Suppressor macrophage (primary cell): ENCODE data around the gene LIN54.
"Not testable (repeated sequence)": the region's sequence is repeated elsewhere in the genome, so short reads cannot be mapped to it uniquely, and the experiment has no call there.

Experiments used
- DNase-seq, 4 experiments: peaks; one replicate each; pipeline ENCODE4 v3.0.0-alpha.2; 2020 to 2022

Gene LIN54

GRCh38 chr4:83012200-83012686 lies 1.6 kb upstream of the LIN54 start:
- DNase-seq: peak; percentile 45 to 64 (median 51)

GRCh38 chr4:83011689-83012199 lies 1.1 kb upstream of the LIN54 start:
- DNase-seq: peak in 1 of 4 experiments; percentile 38

- peak in 1 of 4 experiments; percentile 31 for DNase-seq
These were observed 507 bp downstream of the LIN54 start for GRCh38 chr4:83010111-83010521.

- peak in 1 of 4 experiments; percentile 40 for DNase-seq
These were observed 1.1 kb downstream of the LIN54 start for GRCh38 chr4:83009529-83009928.

- DNase-seq: not testable (repeated sequence)
These were observed 7.4 kb downstream of the LIN54 start for GRCh38 chr4:83003044-83003791.

- DNase-seq: no peak
These were observed 8.3 kb downstream of the LIN54 start for GRCh38 chr4:83002329-83002728.

GRCh38 chr4:82998898-82999297 lies 11.7 kb downstream of the LIN54 start:
- peak in 1 of 4 experiments; percentile 17 for DNase-seq

GRCh38 chr4:82994834-82995233 lies 15.8 kb downstream of the LIN54 start:
- no peak for DNase-seq

- DNase-seq: no peak
These were observed 20.8 kb downstream of the LIN54 start for GRCh38 chr4:82989575-82990429.

- DNase-seq: no peak
These were observed 22.2 kb downstream of the LIN54 start for GRCh38 chr4:82988323-82988832.

- DNase-seq: not testable (repeated sequence)
These were observed 23.1 kb downstream of the LIN54 start for GRCh38 chr4:82987519-82987918.

GRCh38 chr4:82984459-82984858 lies 26.2 kb downstream of the LIN54 start:
- DNase-seq: peak in 2 of 4 experiments; percentile 4 to 18

GRCh38 chr4:82983444-82983843 lies 27.2 kb downstream of the LIN54 start:
- DNase-seq: no peak

- DNase-seq: no peak
These were observed 29.5 kb downstream of the LIN54 start for GRCh38 chr4:82981138-82981537.

GRCh38 chr4:82975792-82976191 lies 34.8 kb downstream of the LIN54 start:
- DNase-seq: no peak

GRCh38 chr4:82969414-82969813 lies 41.2 kb downstream of the LIN54 start:
- DNase-seq: no peak

GRCh38 chr4:82968972-82969371 lies 41.7 kb downstream of the LIN54 start:
- DNase-seq: no peak

- no peak for DNase-seq
These were observed 44.9 kb downstream of the LIN54 start for GRCh38 chr4:82965763-82966162.

GRCh38 chr4:82957045-82957444 lies 53.6 kb downstream of the LIN54 start:
- peak in 3 of 4 experiments; percentile 3 to 33 (median 31) for DNase-seq

- DNase-seq: no peak
These were observed 56.4 kb downstream of the LIN54 start for GRCh38 chr4:82954212-82954611.

- no peak for DNase-seq
These were observed 59.4 kb downstream of the LIN54 start for GRCh38 chr4:82951196-82951595.

- DNase-seq: no peak
These were observed 61.9 kb downstream of the LIN54 start for GRCh38 chr4:82948647-82949204.

- no peak for DNase-seq
These were observed 63.1 kb downstream of the LIN54 start for GRCh38 chr4:82947498-82947897.
